HG03520 (cell line): ENCODE measurements around the gene TGFB1I1.
"Not testable (repeated sequence)": the region's sequence is repeated elsewhere in the genome, so short reads cannot be mapped to it uniquely, and the experiment has no call there.

Experiments
- ATAC-seq: cut with Tn5 transposase; IDR thresholded peaks from one replicate; pipeline ENCODE4 v1.9.1; 2021; ENCODE audit warnings: mild to moderate bottlenecking, moderate library complexity; ENCODE audit not compliant: unreplicated experiment

TGFB1I1 gene

GRCh38 chr16:31467858-31468257 lies 4.1 kb upstream of the TGFB1I1 start:
- no peak for ATAC-seq

GRCh38 chr16:31470615-31471014 lies 1.3 kb upstream of the TGFB1I1 start:
- ATAC-seq: no peak

- no peak for ATAC-seq
Observed at GRCh38 chr16:31471241-31471874, 594 bp upstream of the TGFB1I1 start.

- no peak for ATAC-seq
Observed at GRCh38 chr16:31472709-31473203, 804 bp downstream of the TGFB1I1 start.

GRCh38 chr16:31473264-31473984 lies 1.5 kb downstream of the TGFB1I1 start:
- ATAC-seq: no peak

- ATAC-seq: no peak
Observed at GRCh38 chr16:31474173-31474714, 2.3 kb downstream of the TGFB1I1 start.

- ATAC-seq: no peak
Observed at GRCh38 chr16:31474773-31475738, 3.1 kb downstream of the TGFB1I1 start.

- ATAC-seq: no peak
Observed at GRCh38 chr16:31475946-31476302, 4.0 kb downstream of the TGFB1I1 start.

- peak; percentile 43 for ATAC-seq
Observed at GRCh38 chr16:31476303-31477219, 4.6 kb downstream of the TGFB1I1 start.

GRCh38 chr16:31477220-31478216 lies 5.6 kb downstream of the TGFB1I1 start:
- ATAC-seq: no peak

GRCh38 chr16:31478956-31479355 lies 7.0 kb downstream of the TGFB1I1 start:
- no peak for ATAC-seq

GRCh38 chr16:31479751-31480150 lies 7.8 kb downstream of the TGFB1I1 start:
- ATAC-seq: no peak

GRCh38 chr16:31480851-31481536 lies 9.0 kb downstream of the TGFB1I1 start:
- ATAC-seq: no peak

- ATAC-seq: no peak
Observed at GRCh38 chr16:31483081-31483480, 11.1 kb downstream of the TGFB1I1 start, which contains the start of gene SLC5A2. Gene SLC5A2 (plus strand): TSS chr16:31483123. CDS start chr16:31483137, 14 bp downstream.

GRCh38 chr16:31484048-31484447 lies 12.1 kb downstream of the TGFB1I1 start:
- not testable (repeated sequence) for ATAC-seq

- no peak for ATAC-seq
Observed at GRCh38 chr16:31484491-31485171, 12.7 kb downstream of the TGFB1I1 start.

- no peak for ATAC-seq
Observed at GRCh38 chr16:31485571-31485970, 13.6 kb downstream of the TGFB1I1 start.
